ENCODE data around the gene UBAC2.

DNA sequence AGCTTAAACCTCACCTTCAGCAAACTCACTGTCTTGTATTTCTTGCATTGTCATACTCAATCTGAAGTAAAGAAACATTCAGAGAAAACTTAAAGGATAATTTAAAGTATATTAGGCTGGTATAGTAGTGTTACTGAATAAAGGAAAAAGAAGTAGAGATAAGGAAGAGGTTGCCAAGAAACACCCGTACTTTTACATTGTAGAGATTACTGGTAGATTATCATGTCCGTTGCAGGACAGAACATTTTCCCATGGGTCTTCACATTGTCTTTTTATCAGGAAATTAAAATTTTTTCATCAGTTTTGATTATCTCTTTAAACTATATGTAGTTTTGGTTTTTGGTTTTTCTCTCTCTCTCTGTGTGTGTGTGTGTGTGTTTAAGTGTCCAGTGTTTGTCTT is 126.5 kb downstream of the UBAC2 start:
- TF ChIP-seq CTCF (IDR thresholded peaks at IDR 0.05; ENCODE audit: extremely low read depth in 1 of 2, insufficient read depth in 1 of 2, low read depth in 1 of 2, low read length in 2 of 2) (no peak), JUN (IDR thresholded peaks at IDR 0.05; ENCODE audit: borderline replicate concordance, insufficient read depth, insufficient read length, low read depth) (no peak), EZH2 (IDR thresholded peaks at IDR 0.05; ENCODE audit: borderline replicate concordance, low read depth, low read length, severe bottlenecking) (no peak), POLR2A (IDR thresholded peaks at IDR 0.05; ENCODE audit: low read depth, low read length) (no peak), POLR2AphosphoS5 (IDR thresholded peaks at IDR 0.05; ENCODE audit: insufficient read depth, low read depth, low read length) (no peak), MYC (IDR thresholded peaks at IDR 0.05; ENCODE audit: low read depth, low read length) (no peak), GATA2 (IDR thresholded peaks at IDR 0.05; ENCODE audit: insufficient read depth, insufficient read length, low read depth, low read length) (no peak), FOS (IDR thresholded peaks at IDR 0.05; ENCODE audit: borderline replicate concordance, insufficient read depth, low read length) (no peak)
- TF ChIP-seq, protein P1, sequence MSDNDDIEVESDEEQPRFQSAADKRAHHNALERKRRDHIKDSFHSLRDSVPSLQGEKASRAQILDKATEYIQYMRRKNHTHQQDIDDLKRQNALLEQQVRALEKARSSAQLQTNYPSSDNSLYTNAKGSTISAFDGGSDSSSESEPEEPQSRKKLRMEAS (IDR thresholded peaks at IDR 0.05; ENCODE audit: insufficient read depth, insufficient read length) = no peak
